Upper lobe of left lung (tissue), 6 donors: ENCODE measurements around the gene LHFPL3. TPM values are rescaled to one million over a fixed set of nuclear protein-coding genes. Genes with fewer than 3 reads are reported as not detected.

Experiments used
- ATAC-seq, 2 donors: fragments of 200-7000 bp; cut with Tn5 transposase; one replicate each; pipeline ENCODE4 v1.9.1; 2022; ENCODE audit warnings: mild to moderate bottlenecking in 2 of 2, moderate library complexity in 2 of 2; ENCODE audit not compliant: low FRiP score in 2 of 2
- DNase-seq, 2 donors: peaks; one replicate each; pipeline ENCODE4 v3.0.0-alpha.2; 2019 to 2020
- H3K27ac ChIP-seq, 4 donors: fragments of 200-600 bp; sonication (generic); one replicate each; pipeline ENCODE4 v1.5.1; 2016 to 2019
- H3K27me3 ChIP-seq, 4 donors: fragments of 200-600 bp; sonication (generic); one replicate each; pipeline ENCODE4 v1.5.1; 2017 to 2019
- H3K36me3 ChIP-seq, 4 donors: fragments of 200-600 bp; sonication (generic); one replicate each; pipeline ENCODE4 v1.5.1; 2016 to 2019
- H3K4me1 ChIP-seq, 4 donors: fragments of 200-600 bp; sonication (generic); one replicate each; pipeline ENCODE4 v1.5.1; 2018 to 2019
- H3K4me3 ChIP-seq, 4 donors: fragments of 200-600 bp; sonication (generic); one replicate each; pipeline ENCODE4 v1.5.1; 2017 to 2019; ENCODE audit warnings: mild to moderate bottlenecking in 2 of 4, moderate library complexity in 1 of 4
- H3K9me3 ChIP-seq, 4 donors: fragments of 200-600 bp; sonication (generic); one replicate each; pipeline ENCODE4 v1.5.1; 2018 to 2019
- CTCF ChIP-seq, 6 experiments: fragments of 450-650 bp in 4 of 6; fragments of 200-600 bp in 2 of 6; sonication (generic) in 2 of 6; IDR thresholded peaks; one replicate each; pipeline ENCODE4 v1.5.1; 2016 to 2019; ENCODE audit warnings: antibody characterized with exemption in 6 of 6
- EP300 ChIP-seq, 4 donors: sonication (generic); formaldehyde crosslinking; IDR thresholded peaks; one replicate each; pipeline ENCODE4 v1.5.1; 2017; ENCODE audit warnings: antibody characterized with exemption in 4 of 4, control low read depth in 2 of 4
- POLR2A ChIP-seq, 4 donors: fragments of 450-650 bp; IDR thresholded peaks; one replicate each; pipeline ENCODE4 v1.5.1; 2016 to 2017; ENCODE audit warnings: antibody characterized with exemption in 4 of 4, mild to moderate bottlenecking in 2 of 4
- POLR2AphosphoS5 ChIP-seq, 2 donors: sonication (generic); formaldehyde crosslinking; IDR thresholded peaks; one replicate each; pipeline ENCODE4 v1.5.1; 2017; ENCODE audit warnings: antibody characterized with exemption in 2 of 2
- WGBS, 2 donors: methylation state at CpG; one replicate each; pipeline ENCODE4 v1.1.5; 2017 to 2018; 5-methylcytosine and 5-hydroxymethylcytosine counted together
- total RNA-seq, 6 donors: library from RNA; depleted of rRNA in 4 of 6; stranded (reverse); fragments of >200 nt in 4 of 6; gene quantifications; one replicate each; pipeline versions ENCODE4 v1.1.0 to v1.2.1, GENCODE V29; 2016 to 2021
- donor health status: DM: no; HTN: no; CAD: no; lungs with moderate emphysema.
- donor health status: DM: no; HTN: yes; CAD: no; lungs with severe emphysema.

Gene LHFPL3
- total RNA-seq, 6 donors from 2014 or later: not detected

DNA sequence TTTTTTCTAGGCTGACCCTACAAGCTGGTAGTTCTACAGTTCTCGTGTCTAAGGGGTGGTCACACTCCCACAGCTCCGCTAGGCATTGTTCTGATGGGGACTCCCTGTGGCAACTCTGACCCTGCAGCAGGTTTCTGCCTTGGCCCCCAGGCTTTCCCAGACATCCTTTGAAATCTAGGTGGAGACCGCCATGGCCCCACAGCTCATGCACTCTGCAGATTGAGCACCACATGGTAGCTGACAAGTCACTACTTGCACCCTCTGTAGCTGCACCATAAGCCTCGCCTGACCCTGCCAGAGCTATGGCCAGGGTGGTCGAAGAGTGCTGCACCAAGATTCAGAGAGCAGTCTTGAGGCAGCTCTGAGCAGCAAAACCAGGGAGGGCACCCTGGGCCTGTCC, 275.6 kb downstream of the LHFPL3 start:
- ATAC-seq (peak in 1 of 2 donors; percentile 34), DNase-seq (no peak)
- no peaks in the 10 kb centered on the region for H3K36me3 ChIP-seq
- H3K9me3 ChIP-seq: no peaks in the 10 kb centered on the region
- no peak for TF ChIP-seq POLR2A (IDR thresholded peaks at IDR 0.05)
- TF ChIP-seq POLR2AphosphoS5 (IDR thresholded peaks at IDR 0.05): no peak
- no peak for TF ChIP-seq CTCF (IDR thresholded peaks at IDR 0.05)
- no peak for TF ChIP-seq EP300 (IDR thresholded peaks at IDR 0.05)
- H3K27me3 ChIP-seq: no peaks in the 10 kb centered on the region
- WGBS, 2 donors: 69 to 100% methylated on average over 3 to 5 of the region's 5 CpGs
- no peaks in the 10 kb centered on the region for H3K4me1 ChIP-seq
- H3K4me3 ChIP-seq: no peak overlapping the region
- no peak overlapping the region for H3K27ac ChIP-seq

- H3K9me3 ChIP-seq: no peaks in the 10 kb centered on the region
- H3K36me3 ChIP-seq: no peaks in the 10 kb centered on the region
- no peak overlapping the region for H3K27ac ChIP-seq
- H3K4me1 ChIP-seq: no peaks in the 10 kb centered on the region
- no peaks in the 10 kb centered on the region for H3K27me3 ChIP-seq
- TF ChIP-seq POLR2AphosphoS5 (IDR thresholded peaks at IDR 0.05) (no peak), CTCF (IDR thresholded peaks at IDR 0.05) (no peak), EP300 (IDR thresholded peaks at IDR 0.05) (no peak), POLR2A (IDR thresholded peaks at IDR 0.05) (no peak)
- whole genome bisulfite sequencing, 2 donors: 38 to 78% methylated on average over 1 of the region's 1 CpG
- no peak for ATAC-seq
- no peak overlapping the region for H3K4me3 ChIP-seq
- no peak for DNase-seq
Measured at GRCh38 chr7:104604706-104605105, 276.3 kb downstream of the LHFPL3 start.

- no peaks in the 10 kb centered on the region for H3K9me3 ChIP-seq
- TF ChIP-seq POLR2A (IDR thresholded peaks at IDR 0.05) (no peak), POLR2AphosphoS5 (IDR thresholded peaks at IDR 0.05) (no peak), EP300 (IDR thresholded peaks at IDR 0.05) (no peak), CTCF (IDR thresholded peaks at IDR 0.05) (no peak)
- H3K4me1 ChIP-seq: no peaks in the 10 kb centered on the region
- H3K27me3 ChIP-seq: no peaks in the 10 kb centered on the region
- H3K36me3 ChIP-seq: no peaks in the 10 kb centered on the region
- no peak overlapping the region for H3K27ac ChIP-seq
- no peak for ATAC-seq
- H3K4me3 ChIP-seq: no peak overlapping the region
- DNase-seq: no peak
- WGBS, 2 donors: 23 to 37% methylated on average over 1 to 3 of the region's 3 CpGs
Measured at GRCh38 chr7:104621321-104621720, 292.9 kb downstream of the LHFPL3 start.

DNA sequence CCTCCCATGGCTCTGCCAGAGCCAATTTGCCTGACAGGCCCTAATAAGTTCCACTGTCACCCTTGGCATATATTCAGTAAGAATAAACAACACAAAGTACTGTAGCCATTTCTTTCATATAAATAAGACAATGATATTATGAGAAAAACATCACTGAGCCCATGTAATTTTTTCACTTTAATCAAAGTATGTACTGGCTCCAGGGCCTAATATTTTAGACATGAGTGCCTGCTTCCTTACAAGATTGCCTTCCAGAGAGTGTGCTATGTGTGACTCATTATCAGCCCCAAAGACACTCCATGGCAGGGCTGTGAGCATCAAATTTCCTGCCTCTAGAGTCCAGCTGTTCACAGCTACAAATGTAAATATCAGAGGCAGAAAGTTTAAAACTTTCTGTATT, 297.6 kb downstream of the LHFPL3 start:
- Histone ChIP-seq H3K27me3 (no peaks in the 10 kb centered on the region), H3K4me3 (no peak overlapping the region), H3K36me3 (no peaks in the 10 kb centered on the region), H3K27ac (no peak overlapping the region), H3K9me3 (no peaks in the 10 kb centered on the region), H3K4me1 (no peaks in the 10 kb centered on the region)
- DNase-seq: no peak
- TF ChIP-seq POLR2A (IDR thresholded peaks at IDR 0.05) (no peak), POLR2AphosphoS5 (IDR thresholded peaks at IDR 0.05) (no peak)
- ATAC-seq: no peak

GRCh38 chr7:104627516-104627915, 299.1 kb downstream of the LHFPL3 start:
- 5% methylated on average over 2 of the region's 2 CpGs for WGBS, 2 donors
- DNase-seq (no peak), ATAC-seq (no peak)
- Histone ChIP-seq H3K4me3 (no peak overlapping the region), H3K27ac (no peak overlapping the region), H3K4me1 (no peaks in the 10 kb centered on the region), H3K9me3 (no peaks in the 10 kb centered on the region), H3K36me3 (no peaks in the 10 kb centered on the region), H3K27me3 (no peaks in the 10 kb centered on the region)
- TF ChIP-seq POLR2AphosphoS5 (IDR thresholded peaks at IDR 0.05) (no peak), POLR2A (IDR thresholded peaks at IDR 0.05) (no peak), CTCF (IDR thresholded peaks at IDR 0.05) (no peak), EP300 (IDR thresholded peaks at IDR 0.05) (no peak)
